AG08396 (cell line): Measurements from ENCODE around the gene ERCC5.

Experiments used
- DNase-seq: peaks from one replicate; pipeline ENCODE4 v3.0.0; 2012; ENCODE audit warnings: low spot score, mixed read lengths

ERCC5 gene

GRCh38 chr13:102845630-102846260 lies at the start of gene ERCC5:
Gene ERCC5, plus strand, starts transcription at chr13:102846032. Its CDS starts 235 bp downstream, at chr13:102846267.
- DNase-seq = peak; percentile 82

- DNase-seq = peak; percentile 98
Observed at GRCh38 chr13:102798581-102799425, 47.0 kb upstream of the ERCC5 start, which contains the start of the genes BIVM and POGLUT2. Gene BIVM, plus strand, starts transcription at chr13:102799119. Its CDS starts 8,149 bp downstream, at chr13:102807268. Gene POGLUT2, minus strand, starts transcription at chr13:102798976. Its CDS starts 306 bp downstream, at chr13:102798670.

GRCh38 chr13:102799426-102800144 lies 46.2 kb upstream of the ERCC5 start:
- DNase-seq = peak; percentile 55

GRCh38 chr13:102800145-102801041 lies 45.4 kb upstream of the ERCC5 start:
- peak; percentile 91 for DNase-seq

- no peak for DNase-seq
Observed at GRCh38 chr13:102805680-102806079, 40.2 kb upstream of the ERCC5 start.

GRCh38 chr13:102807699-102808098 lies 38.1 kb upstream of the ERCC5 start:
- no peak for DNase-seq

- peak; percentile 19 for DNase-seq
Observed at GRCh38 chr13:102812611-102813287, 33.1 kb upstream of the ERCC5 start.

GRCh38 chr13:102814025-102814607 lies 31.7 kb upstream of the ERCC5 start:
- DNase-seq = no peak

- DNase-seq = no peak
Observed at GRCh38 chr13:102814793-102815192, 31.0 kb upstream of the ERCC5 start.

GRCh38 chr13:102815788-102816187 lies 30.0 kb upstream of the ERCC5 start:
- DNase-seq = no peak

- DNase-seq = no peak
Observed at GRCh38 chr13:102816708-102817107, 29.1 kb upstream of the ERCC5 start.

GRCh38 chr13:102817241-102817640 lies 28.6 kb upstream of the ERCC5 start:
- DNase-seq = no peak

GRCh38 chr13:102817907-102818306 lies 27.9 kb upstream of the ERCC5 start:
- DNase-seq = no peak

- DNase-seq = no peak
Observed at GRCh38 chr13:102825400-102825799, 20.4 kb upstream of the ERCC5 start.

GRCh38 chr13:102825921-102826706 lies 19.7 kb upstream of the ERCC5 start:
- DNase-seq = peak; percentile 61

GRCh38 chr13:102830646-102831045 lies 15.2 kb upstream of the ERCC5 start:
- no peak for DNase-seq

- no peak for DNase-seq
Observed at GRCh38 chr13:102836471-102836870, 9.4 kb upstream of the ERCC5 start.

GRCh38 chr13:102838273-102838672 lies 7.6 kb upstream of the ERCC5 start:
- no peak for DNase-seq

GRCh38 chr13:102838982-102839381 lies 6.8 kb upstream of the ERCC5 start:
- no peak for DNase-seq

- no peak for DNase-seq
Observed at GRCh38 chr13:102839462-102839861, 6.4 kb upstream of the ERCC5 start.
